Limb (tissue), 2 donors: ENCODE data around the gene ZFYVE26.

Source experiments
- DNase-seq, 2 donors: peaks; one replicate each; pipeline ENCODE4 v3.0.0-alpha.2; 2016; ENCODE audit errors: extremely low spot score in 2 of 2

Gene ZFYVE26

GRCh38 chr14:67817750-67818438 lies 1.5 kb upstream of the ZFYVE26 start:
- DNase-seq, result no peak

- no peak for DNase-seq
Observed at GRCh38 chr14:67815573-67816225, 691 bp downstream of the ZFYVE26 start.

GRCh38 chr14:67814821-67815220 lies 1.6 kb downstream of the ZFYVE26 start:
- no peak for DNase-seq

GRCh38 chr14:67806246-67806645 lies 10.1 kb downstream of the ZFYVE26 start:
- DNase-seq, result no peak

- DNase-seq, result no peak
Observed at GRCh38 chr14:67800743-67801142, 15.6 kb downstream of the ZFYVE26 start.

- DNase-seq, result no peak
Observed at GRCh38 chr14:67798731-67799130, 17.7 kb downstream of the ZFYVE26 start.

GRCh38 chr14:67787673-67788072 lies 28.7 kb downstream of the ZFYVE26 start:
- no peak for DNase-seq

GRCh38 chr14:67785270-67786109 lies 30.9 kb downstream of the ZFYVE26 start:
- no peak for DNase-seq

GRCh38 chr14:67784244-67784823 lies 32.1 kb downstream of the ZFYVE26 start:
- DNase-seq, result no peak

- no peak for DNase-seq
Observed at GRCh38 chr14:67782090-67782489, 34.3 kb downstream of the ZFYVE26 start.

GRCh38 chr14:67778792-67779191 lies 37.6 kb downstream of the ZFYVE26 start:
- DNase-seq, result no peak

- DNase-seq, result no peak
Observed at GRCh38 chr14:67776653-67777322, 39.6 kb downstream of the ZFYVE26 start.

GRCh38 chr14:67773844-67774377 lies 42.5 kb downstream of the ZFYVE26 start:
- no peak for DNase-seq

GRCh38 chr14:67768219-67768618 lies 48.2 kb downstream of the ZFYVE26 start:
- no peak for DNase-seq

- DNase-seq, result no peak
Observed at GRCh38 chr14:67766035-67766680, 50.2 kb downstream of the ZFYVE26 start.

- no peak for DNase-seq
Observed at GRCh38 chr14:67765192-67765834, 51.1 kb downstream of the ZFYVE26 start.

GRCh38 chr14:67764496-67764895 lies 51.9 kb downstream of the ZFYVE26 start:
- DNase-seq, result no peak

GRCh38 chr14:67763158-67763822 lies 53.1 kb downstream of the ZFYVE26 start:
- no peak for DNase-seq

GRCh38 chr14:67762051-67762450 lies 54.3 kb downstream of the ZFYVE26 start:
- DNase-seq, result no peak

GRCh38 chr14:67759916-67760315 lies 56.5 kb downstream of the ZFYVE26 start:
- no peak for DNase-seq
